ENCODE data around the gene ZMYND11. TPM values are rescaled to one million over a fixed set of nuclear protein-coding genes. Genes with fewer than 3 reads are reported as not detected.

ZMYND11 gene
- total and polyA plus RNA-seq, 2 of the 8 experiments (the other 6 are each of a cell fraction or from before 2014, with no cell fraction given): 7.5 to 26.6 TPM

- Histone ChIP-seq H3K79me2 (ENCODE audit: control insufficient read depth in 1 of 2, insufficient read depth in 2 of 2, low read length in 2 of 2) (peaks cover 0 to 40% of the 10 kb centered on the region in 2 experiments; a peak in 2 of 4 replicates), H3K4me3 (ENCODE audit: extremely low read depth in 1 of 4, insufficient read depth in 2 of 4, low read depth in 3 of 4, low read length in 4 of 4) (no peak overlapping the region), H3K9me3 (ENCODE audit: insufficient read depth in 2 of 2, low read depth in 1 of 2, low read length in 1 of 2) (peaks cover 0 to 4% of the 10 kb centered on the region in 2 experiments; a peak in 2 of 4 replicates), H3K9ac (replicated peaks in 1 of 4; ENCODE audit: extremely low read depth in 1 of 4, low read depth in 3 of 4, low read length in 3 of 4) (no peak overlapping the region), H4K5ac (ENCODE audit: insufficient read length, low read depth, low read length) (no peak overlapping the region), H4K8ac (ENCODE audit: extremely low read depth, insufficient read depth, low read length) (no peak overlapping the region), H3K56ac (replicated peaks; ENCODE audit: insufficient read length, low read depth, low read length) (no peak overlapping the region), H4K91ac (replicated peaks; ENCODE audit: insufficient read length, low read length) (no peak overlapping the region), H3K27ac (ENCODE audit: low read depth, low read length) (no peak overlapping the region), H4K20me1 (replicated peaks in 1 of 2; ENCODE audit: control insufficient read depth in 1 of 2, insufficient read depth in 2 of 2, low read length in 2 of 2) (no peaks in the 10 kb centered on the region), H3K36me3 (ENCODE audit: control insufficient read depth in 2 of 4, insufficient read depth in 4 of 4, low read length in 3 of 4) (peaks cover 0 to 4% (median 0%) of the 10 kb centered on the region in 4 experiments; a peak in 3 of 8 replicates), H3K4me2 (ENCODE audit: insufficient read depth in 1 of 2, low read depth in 2 of 2, low read length in 2 of 2) (no peak overlapping the region), H3K4me1 (replicated peaks in 1 of 4; ENCODE audit: control insufficient read depth in 3 of 4, insufficient read depth in 4 of 4, low read length in 3 of 4) (no peaks in the 10 kb centered on the region), H2AFZ (ENCODE audit: low read length) (no peak overlapping the region), H2BK20ac (ENCODE audit: low read length) (no peak overlapping the region), H3K23ac (ENCODE audit: insufficient read length) (no peak overlapping the region), H2BK5ac (ENCODE audit: low read depth, low read length) (no peak overlapping the region), H2BK15ac (ENCODE audit: low read length) (no peak overlapping the region), H2BK120ac (replicated peaks; ENCODE audit: low read depth, low read length) (no peak overlapping the region), H2AK5ac (ENCODE audit: low read depth, low read length) (no peak overlapping the region), H3K27me3 (replicated peaks in 1 of 4; ENCODE audit: control insufficient read depth in 3 of 4, extremely low read depth in 1 of 4, insufficient read depth in 3 of 4, low read length in 3 of 4) (no peaks in the 10 kb centered on the region), H3K79me1 (ENCODE audit: low read depth, low read length) (no peaks in the 10 kb centered on the region), H3K4ac (replicated peaks; ENCODE audit: insufficient read length, low read depth, low read length) (no peak overlapping the region), H2BK12ac (ENCODE audit: low read depth, low read length) (no peak overlapping the region), H3K14ac (ENCODE audit: insufficient read length) (no peak overlapping the region), H3K18ac (ENCODE audit: extremely low read depth, low read length) (no peak overlapping the region), H3K23me2 (ENCODE audit: low read depth, low read length) (no peaks in the 10 kb centered on the region)
- 92% methylated on average over 5 of the region's 5 CpGs; no CpG with 5 or more reads in 1 of the 2 experiments for WGBS, 2 experiments (ENCODE audit: extremely low coverage in 1 of 2, insufficient coverage in 1 of 2, insufficient read length in 1 of 2, insufficient replicate concordance in 2 of 2, low coverage in 1 of 2, low lambda C conversion rate in 2 of 2, missing lambda C conversion rate in 1 of 2)
- FAIRE-seq: no peak
- ChIA-PET CTCF (ENCODE audit: partially characterized antibody) (interaction anchor here (1.3 to 1.4 kb wide), 2 partner anchors 10 to 17 kb away, joined by 3 to 4 read pairs; no protein-coding TSS in a partner anchor), POLR2A (ENCODE audit: partially characterized antibody) (interaction anchor here (1.2 kb wide), 1 partner anchor 19 kb away, joined by 3 read pairs; the partner anchor contains the start of gene ZMYND11)
- no peak for DNase-seq (ENCODE audit: low read depth in 1 of 2, low spot score in 2 of 2)
- TF ChIP-seq ATF3 (IDR thresholded peaks at IDR 0.05; ENCODE audit: insufficient read depth, low read depth, low read length) (no peak), FOSL1 (IDR thresholded peaks at IDR 0.05; ENCODE audit: insufficient read depth, low read depth, low read length) (no peak), RBBP5 (IDR thresholded peaks at IDR 0.05; ENCODE audit: borderline replicate concordance, low read depth, low read length) (no peak), SUZ12 (IDR thresholded peaks at IDR 0.05; ENCODE audit: low read length) (no peak), SP4 (IDR thresholded peaks at IDR 0.05; ENCODE audit: low read length) (no peak), GABPA (IDR thresholded peaks at IDR 0.05; ENCODE audit: borderline replicate concordance, insufficient read depth, low read length) (no peak), EP300 (IDR thresholded peaks at IDR 0.05; ENCODE audit: borderline replicate concordance in 1 of 2, low read depth in 2 of 2, low read length in 2 of 2) (no peak), TAF1 (IDR thresholded peaks at IDR 0.05; ENCODE audit: low read depth, low read length) (no peak), POLR2A (IDR thresholded peaks at IDR 0.05; ENCODE audit: control extremely low read depth in 1 of 2, low read depth in 2 of 2, low read length in 2 of 2) (no peak), RFX5 (IDR thresholded peaks at IDR 0.05; ENCODE audit: borderline replicate concordance, low read depth, low read length) (no peak), CEBPB (IDR thresholded peaks at IDR 0.05; ENCODE audit: low read depth, low read length) (no peak)
- TF ChIP-seq, protein P1, sequence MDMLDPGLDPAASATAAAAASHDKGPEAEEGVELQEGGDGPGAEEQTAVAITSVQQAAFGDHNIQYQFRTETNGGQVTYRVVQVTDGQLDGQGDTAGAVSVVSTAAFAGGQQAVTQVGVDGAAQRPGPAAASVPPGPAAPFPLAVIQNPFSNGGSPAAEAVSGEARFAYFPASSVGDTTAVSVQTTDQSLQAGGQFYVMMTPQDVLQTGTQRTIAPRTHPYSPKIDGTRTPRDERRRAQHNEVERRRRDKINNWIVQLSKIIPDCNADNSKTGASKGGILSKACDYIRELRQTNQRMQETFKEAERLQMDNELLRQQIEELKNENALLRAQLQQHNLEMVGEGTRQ (IDR thresholded peaks at IDR 0.05; ENCODE audit: low read length): no peak
Observed at GRCh38 chr10:154348-154747, 19.1 kb downstream of the ZMYND11 start.
